Karpas-422 (cell line): ENCODE data around the gene C2CD2. TPM values are rescaled to one million over a fixed set of nuclear protein-coding genes. Genes with fewer than 3 reads are reported as not detected.
"Not testable (repeated sequence)": the region's sequence is repeated elsewhere in the genome, so short reads cannot be mapped to it uniquely, and the experiment has no call there.

Experiments used
- DNase-seq: peaks from one replicate; pipeline ENCODE4 v3.0.0-alpha.2; 2015
- H2AFZ ChIP-seq: fragments of 200-600 bp; sonication (generic); 2 replicates; pipeline ENCODE4 v1.6.1; 2014; ENCODE audit warnings: antibody characterized with exemption, low read length, mixed read lengths
- H3K27ac ChIP-seq: fragments of 200-600 bp; sonication (generic); 2 replicates; pipeline ENCODE4 v1.5.1; 2014; ENCODE audit warnings: mild to moderate bottlenecking, low read length, moderate library complexity
- H3K27me3 ChIP-seq: fragments of 200-600 bp; sonication (generic); 2 replicates; pipeline ENCODE4 v1.6.1; 2014; ENCODE audit warnings: low read length, mixed read lengths
- H3K36me3 ChIP-seq: fragments of 200-600 bp; sonication (generic); 2 replicates; pipeline ENCODE4 v1.6.1; 2014; ENCODE audit warnings: low read length, mixed read lengths; ENCODE audit not compliant: insufficient read depth
- H3K4me1 ChIP-seq: fragments of 200-600 bp; sonication (generic); 2 replicates; pipeline ENCODE4 v1.6.1; 2014; ENCODE audit warnings: mild to moderate bottlenecking, low read length, mixed read lengths
- H3K4me2 ChIP-seq: fragments of 200-600 bp; sonication (generic); 2 replicates; pipeline ENCODE4 v1.6.1; 2014; ENCODE audit warnings: low read length, low read depth, mild to moderate bottlenecking; ENCODE audit not compliant: poor library complexity, severe bottlenecking
- H3K4me3 ChIP-seq: fragments of 200-600 bp; sonication (generic); 2 replicates; pipeline ENCODE4 v1.5.1; 2014; ENCODE audit warnings: mild to moderate bottlenecking, antibody characterized with exemption, low read length, mixed read lengths
- H3K79me2 ChIP-seq: fragments of 200-600 bp; sonication (generic); 2 replicates; pipeline ENCODE4 v1.6.1; 2014; ENCODE audit warnings: mild to moderate bottlenecking, low read length, mixed read lengths
- H3K9ac ChIP-seq: fragments of 200-600 bp; sonication (generic); 2 replicates; pipeline ENCODE4 v1.6.0; 2014; ENCODE audit warnings: low read length
- H3K9me2 ChIP-seq: fragments of 200-600 bp; sonication (generic), shearing (Covaris generic); replicated peaks from 2 replicates; pipeline ENCODE4 v1.6.0; 2014; ENCODE audit warnings: mild to moderate bottlenecking, low read length, moderate library complexity; ENCODE audit not compliant: insufficient read depth
- H3K9me3 ChIP-seq: fragments of 300-700, 200-600 bp; sonication (generic); 2 replicates; pipeline ENCODE4 v1.6.1; 2014; ENCODE audit warnings: low read length, mixed read lengths
- H4K20me1 ChIP-seq: fragments of 200-600 bp; sonication (generic); 2 replicates; pipeline ENCODE4 v1.6.1; 2014; ENCODE audit warnings: mild to moderate bottlenecking, antibody characterized with exemption, low read length, low read depth; ENCODE audit not compliant: insufficient read depth
- total RNA-seq: library from RNA; depleted of rRNA; stranded (reverse); fragments of >200 nt; shearing (Covaris generic); gene quantifications from 2 replicates; pipeline ENCODE4 v1.2.3, GENCODE V29; 2014; ENCODE audit warnings: low replicate concordance; rRNA removed

C2CD2 gene
- total RNA-seq = 0.07 TPM in 1 of 2 replicates, not detected in the other

- no peak within 1 kb of the TSS for H2AFZ ChIP-seq
- no peak within 1 kb of the TSS for H3K27ac ChIP-seq
Observed at GRCh38 chr21:41953831-41954653, at the start of gene C2CD2. Gene C2CD2, minus strand, starts transcription at chr21:41954018. Its CDS starts 370 bp downstream, at chr21:41953648.

GRCh38 chr21:42003051-42003461 is 49.2 kb upstream of the C2CD2 start:
- no peak overlapping the region for H2AFZ ChIP-seq
- H3K79me2 ChIP-seq = no peaks in the 10 kb centered on the region
- no peaks in the 10 kb centered on the region for H3K27me3 ChIP-seq
- no peaks in the 10 kb centered on the region for H3K36me3 ChIP-seq
- H4K20me1 ChIP-seq = no peaks in the 10 kb centered on the region
- H3K9me3 ChIP-seq = no peaks in the 10 kb centered on the region
- no peak overlapping the region for H3K27ac ChIP-seq
- no peak overlapping the region for H3K4me3 ChIP-seq
- peaks cover 23% of the 10 kb centered on the region for H3K4me1 ChIP-seq
- H3K9me2 ChIP-seq = no peaks in the 10 kb centered on the region
- no peak overlapping the region for H3K4me2 ChIP-seq
- no peak for DNase-seq
- H3K9ac ChIP-seq = no peak overlapping the region

More at GRCh38 chr21:41953831-41954653, at the start of gene C2CD2:
- no peaks in the 10 kb centered on the region for H3K27me3 ChIP-seq
- H3K4me3 ChIP-seq = no peak within 1 kb of the TSS
- H3K36me3 ChIP-seq = no peaks in the 10 kb centered on the region
- H3K4me2 ChIP-seq = no peak within 1 kb of the TSS
- H3K9ac ChIP-seq = no peak within 1 kb of the TSS
- no peaks in the 10 kb centered on the region for H3K79me2 ChIP-seq
- no peaks in the 10 kb centered on the region for H3K4me1 ChIP-seq
- no peaks in the 10 kb centered on the region for H3K9me3 ChIP-seq
- DNase-seq = no peak
- peaks cover 6% of the 10 kb centered on the region; the same call in 1 of the 2 replicates for H4K20me1 ChIP-seq
- H3K9me2 ChIP-seq = no peaks in the 10 kb centered on the region

- Histone ChIP-seq H2AFZ (no peak overlapping the region), H3K4me3 (no peak overlapping the region), H3K9me2 (no peaks in the 10 kb centered on the region), H3K9me3 (no peaks in the 10 kb centered on the region), H3K36me3 (no peaks in the 10 kb centered on the region), H3K4me2 (no peak overlapping the region), H4K20me1 (no peaks in the 10 kb centered on the region), H3K27me3 (no peaks in the 10 kb centered on the region), H3K27ac (no peak overlapping the region), H3K79me2 (no peaks in the 10 kb centered on the region), H3K4me1 (peaks cover 17% of the 10 kb centered on the region), H3K9ac (no peak overlapping the region)
- no peak for DNase-seq
Observed at GRCh38 chr21:42002421-42002958, 48.7 kb upstream of the C2CD2 start.

- H3K4me2 ChIP-seq = no peak overlapping the region
- H4K20me1 ChIP-seq = no peaks in the 10 kb centered on the region
- no peak overlapping the region for H3K9ac ChIP-seq
- no peak for DNase-seq
- no peak overlapping the region for H3K4me3 ChIP-seq
- no peak overlapping the region for H3K27ac ChIP-seq
- no peak overlapping the region for H2AFZ ChIP-seq
- H3K36me3 ChIP-seq = no peaks in the 10 kb centered on the region
- no peaks in the 10 kb centered on the region for H3K79me2 ChIP-seq
- H3K9me2 ChIP-seq = no peaks in the 10 kb centered on the region
- no peaks in the 10 kb centered on the region for H3K9me3 ChIP-seq
- H3K27me3 ChIP-seq = no peaks in the 10 kb centered on the region
- H3K4me1 ChIP-seq = peaks cover 10% of the 10 kb centered on the region
Observed at GRCh38 chr21:42001781-42002180, 48.0 kb upstream of the C2CD2 start.

- Histone ChIP-seq H3K27me3 (no peaks in the 10 kb centered on the region), H3K4me3 (no peak overlapping the region), H2AFZ (no peak overlapping the region), H4K20me1 (no peaks in the 10 kb centered on the region), H3K4me2 (no peak overlapping the region), H3K9me2 (no peaks in the 10 kb centered on the region), H3K27ac (no peak overlapping the region), H3K9me3 (no peaks in the 10 kb centered on the region), H3K36me3 (no peaks in the 10 kb centered on the region), H3K4me1 (peaks cover 5% of the 10 kb centered on the region; the same call in 1 of the 2 replicates), H3K79me2 (no peaks in the 10 kb centered on the region), H3K9ac (no peak overlapping the region)
- DNase-seq = no peak
Observed at GRCh38 chr21:42000908-42001307, 47.1 kb upstream of the C2CD2 start.

GRCh38 chr21:41997657-41998056 is 43.8 kb upstream of the C2CD2 start:
- no peaks in the 10 kb centered on the region for H3K79me2 ChIP-seq

GRCh38 chr21:41995577-41995976 is 41.8 kb upstream of the C2CD2 start:
- no peaks in the 10 kb centered on the region for H3K9me3 ChIP-seq
- no peak overlapping the region for H2AFZ ChIP-seq

More at GRCh38 chr21:41997657-41998056, 43.8 kb upstream of the C2CD2 start:
- Histone ChIP-seq H3K36me3 (no peaks in the 10 kb centered on the region), H3K9ac (no peak overlapping the region), H3K27me3 (no peaks in the 10 kb centered on the region), H4K20me1 (no peaks in the 10 kb centered on the region), H3K27ac (no peak overlapping the region), H3K4me1 (peaks cover 8% of the 10 kb centered on the region; the same call in 1 of the 2 replicates), H2AFZ (no peak overlapping the region), H3K4me3 (no peak overlapping the region), H3K4me2 (no peak overlapping the region), H3K9me3 (no peaks in the 10 kb centered on the region), H3K9me2 (no peaks in the 10 kb centered on the region)
- DNase-seq = no peak

GRCh38 chr21:41994613-41995012 is 40.8 kb upstream of the C2CD2 start:
- H3K4me3 ChIP-seq, DNase-seq, H3K9me2 ChIP-seq, H3K27ac ChIP-seq, H4K20me1 ChIP-seq, H3K27me3 ChIP-seq, H3K4me2 ChIP-seq, H3K9ac ChIP-seq, H3K4me1 ChIP-seq, H3K9me3 ChIP-seq, H3K79me2 ChIP-seq, H2AFZ ChIP-seq, H3K36me3 ChIP-seq: not testable (repeated sequence)

More at GRCh38 chr21:41995577-41995976, 41.8 kb upstream of the C2CD2 start:
- H3K27ac ChIP-seq = no peak overlapping the region
- no peaks in the 10 kb centered on the region for H3K9me2 ChIP-seq
- no peaks in the 10 kb centered on the region for H3K36me3 ChIP-seq
- H3K4me2 ChIP-seq = no peak overlapping the region
- no peaks in the 10 kb centered on the region for H4K20me1 ChIP-seq
- no peak overlapping the region for H3K4me3 ChIP-seq
- H3K9ac ChIP-seq = no peak overlapping the region
- no peaks in the 10 kb centered on the region for H3K27me3 ChIP-seq
- H3K79me2 ChIP-seq = no peaks in the 10 kb centered on the region
- H3K4me1 ChIP-seq = peaks cover 8% of the 10 kb centered on the region; the same call in 1 of the 2 replicates
- DNase-seq = no peak
